H7 (cell line): ENCODE measurements around the gene ATP13A2. TPM values are rescaled to one million over a fixed set of nuclear protein-coding genes. Genes with fewer than 3 reads are reported as not detected.

Source experiments
- DNase-seq: peaks from one replicate; pipeline ENCODE4 v3.0.0; 2012
- H3K27me3 ChIP-seq: 2 replicates; pipeline ENCODE4 v1.6.0; 2011; ENCODE audit warnings: mild to moderate bottlenecking, low read length; ENCODE audit not compliant: control insufficient read depth, insufficient read depth
- H3K36me3 ChIP-seq: replicated peaks from 2 replicates; pipeline ENCODE4 v1.5.1; 2011; ENCODE audit warnings: low read length; ENCODE audit not compliant: control insufficient read depth, insufficient read depth
- H3K4me3 ChIP-seq: 2 replicates; pipeline ENCODE4 v1.5.1; 2011; ENCODE audit warnings: low read depth, mild to moderate bottlenecking, control low read depth, low read length, moderate library complexity; ENCODE audit not compliant: insufficient read depth
- total RNA-seq: library from RNA; depleted of rRNA; stranded (reverse); fragments of >200 nt; shearing (Covaris generic); gene quantifications from 2 replicates; pipeline ENCODE4 v1.2.3, GENCODE V29; 2014

Gene ATP13A2
- total RNA-seq, 1 experiment from 2014 or later = 162 TPM

DNA sequence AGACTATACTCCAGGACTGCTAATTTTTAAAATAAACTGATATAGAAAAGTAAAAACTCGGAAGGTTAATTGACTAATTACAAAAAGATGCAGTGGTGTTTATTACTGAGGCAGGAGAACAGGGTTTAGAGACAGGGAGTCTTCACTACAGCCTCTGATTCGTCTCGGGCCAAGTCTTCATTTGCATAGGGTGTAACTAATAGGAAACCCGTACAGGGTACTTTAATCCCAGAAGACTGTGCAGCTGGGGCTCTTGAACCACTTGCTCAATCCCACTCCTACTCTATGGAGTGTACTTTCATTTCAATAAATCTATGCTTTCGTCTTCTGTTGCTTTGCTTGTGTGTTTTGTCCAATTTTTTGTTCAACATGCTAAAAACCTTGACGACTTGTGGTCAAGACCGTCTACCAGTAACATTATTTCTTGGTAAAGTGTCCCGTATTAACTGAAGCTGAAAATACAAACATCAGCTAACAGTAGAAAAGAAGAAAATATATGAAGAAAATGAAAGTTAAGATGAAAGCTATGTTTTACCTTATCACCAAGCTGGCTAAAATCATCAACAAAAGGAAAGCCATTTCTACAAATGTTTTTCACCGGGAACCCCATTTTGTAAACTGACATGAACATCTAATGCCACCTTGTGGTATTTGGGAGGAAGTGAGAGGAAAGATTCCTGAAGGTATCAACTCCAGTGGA lies 34.1 kb upstream of the ATP13A2 start:
- Histone ChIP-seq H3K4me3 (no peak overlapping the region), H3K27me3 (no peaks in the 10 kb centered on the region), H3K36me3 (peaks cover 18% of the 10 kb centered on the region)
- DNase-seq = peak; percentile 51

GRCh38 chr1:17045150-17045549 lies 33.4 kb upstream of the ATP13A2 start:
- no peaks in the 10 kb centered on the region for H3K27me3 ChIP-seq
- H3K4me3 ChIP-seq = no peak overlapping the region
- no peak for DNase-seq
- peaks cover 18% of the 10 kb centered on the region for H3K36me3 ChIP-seq

GRCh38 chr1:17043676-17044075 lies 31.9 kb upstream of the ATP13A2 start:
- peaks cover 16% of the 10 kb centered on the region for H3K36me3 ChIP-seq
- no peak for DNase-seq
- no peaks in the 10 kb centered on the region for H3K27me3 ChIP-seq
- no peak overlapping the region for H3K4me3 ChIP-seq

DNA sequence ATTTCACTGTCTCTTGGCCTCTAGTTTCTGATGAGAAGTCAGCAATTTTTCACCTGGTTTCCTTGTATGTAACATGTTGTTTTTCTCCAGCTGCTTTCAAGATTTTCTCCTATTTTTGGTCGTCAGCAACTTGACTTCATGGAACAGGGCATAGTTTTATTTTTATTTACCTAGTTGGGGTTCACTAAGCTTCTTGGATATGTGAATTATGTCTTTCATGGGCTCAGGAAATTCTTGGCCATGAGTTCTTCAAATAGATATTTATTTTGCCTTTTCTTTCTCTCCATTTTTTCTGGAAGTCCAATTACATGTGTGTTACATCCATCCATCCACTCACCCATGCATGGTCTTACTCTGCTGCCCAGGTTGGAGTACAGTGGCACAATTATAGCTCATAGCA lies 28.4 kb upstream of the ATP13A2 start:
- DNase-seq = no peak
- H3K27me3 ChIP-seq = no peaks in the 10 kb centered on the region
- H3K36me3 ChIP-seq = peaks cover 16% of the 10 kb centered on the region
- H3K4me3 ChIP-seq = no peak overlapping the region

GRCh38 chr1:17039522-17039921 lies 27.8 kb upstream of the ATP13A2 start:
- Histone ChIP-seq H3K27me3 (no peaks in the 10 kb centered on the region), H3K36me3 (peaks cover 16% of the 10 kb centered on the region), H3K4me3 (no peak overlapping the region)
- DNase-seq = no peak

GRCh38 chr1:17033481-17033880 lies 21.8 kb upstream of the ATP13A2 start:
- peaks cover 10% of the 10 kb centered on the region for H3K36me3 ChIP-seq
- no peak overlapping the region for H3K4me3 ChIP-seq
- no peak for DNase-seq
- no peaks in the 10 kb centered on the region for H3K27me3 ChIP-seq

DNA sequence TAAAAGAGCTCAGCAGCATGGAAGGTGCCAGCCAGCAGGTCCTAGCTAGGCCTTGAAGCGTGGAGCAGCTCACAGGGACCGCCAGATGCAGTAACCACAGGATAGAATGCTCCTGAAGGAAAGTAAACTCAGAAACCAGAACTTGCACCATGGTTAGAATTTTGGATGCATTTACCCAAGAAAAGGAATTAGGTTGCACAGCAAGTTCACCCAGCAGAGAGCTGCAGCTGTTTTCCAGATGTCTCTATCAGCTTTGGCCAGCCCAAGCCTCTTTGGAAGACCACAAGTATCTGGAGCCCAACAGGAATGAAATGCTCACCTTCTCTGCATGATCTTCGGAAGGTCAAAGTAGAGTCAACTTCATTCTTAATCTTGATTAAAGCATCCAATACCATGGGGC lies 21.0 kb upstream of the ATP13A2 start:
- Histone ChIP-seq H3K36me3 (peaks cover 13% of the 10 kb centered on the region), H3K27me3 (no peaks in the 10 kb centered on the region), H3K4me3 (no peak overlapping the region)
- DNase-seq = no peak

DNA sequence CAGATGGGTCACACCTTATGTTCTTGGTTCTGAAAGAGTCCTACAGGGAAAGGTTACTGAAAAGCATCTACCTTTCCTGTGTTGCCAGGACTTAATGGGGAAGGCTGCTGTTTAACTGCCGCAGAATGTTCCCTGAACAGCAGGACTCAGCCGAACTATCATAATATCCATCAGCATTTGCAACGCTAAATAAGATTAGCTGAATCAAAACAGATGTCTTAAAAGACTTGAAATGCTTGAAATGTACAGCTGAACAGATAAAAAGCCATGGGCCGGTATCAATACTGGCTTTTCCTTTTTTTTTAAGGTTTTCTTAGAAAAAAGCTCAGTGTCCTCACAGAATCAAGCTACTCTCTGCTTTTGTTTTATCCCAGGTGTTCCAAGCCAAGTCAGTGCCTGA lies 19.7 kb upstream of the ATP13A2 start:
- DNase-seq = no peak
- no peak overlapping the region for H3K4me3 ChIP-seq
- H3K27me3 ChIP-seq = no peaks in the 10 kb centered on the region
- H3K36me3 ChIP-seq = peaks cover 22% of the 10 kb centered on the region

- no peak overlapping the region for H3K4me3 ChIP-seq
- peaks cover 26% of the 10 kb centered on the region for H3K36me3 ChIP-seq
- no peak for DNase-seq
- no peaks in the 10 kb centered on the region for H3K27me3 ChIP-seq
Measured at GRCh38 chr1:17030206-17030605, 18.5 kb upstream of the ATP13A2 start.

DNA sequence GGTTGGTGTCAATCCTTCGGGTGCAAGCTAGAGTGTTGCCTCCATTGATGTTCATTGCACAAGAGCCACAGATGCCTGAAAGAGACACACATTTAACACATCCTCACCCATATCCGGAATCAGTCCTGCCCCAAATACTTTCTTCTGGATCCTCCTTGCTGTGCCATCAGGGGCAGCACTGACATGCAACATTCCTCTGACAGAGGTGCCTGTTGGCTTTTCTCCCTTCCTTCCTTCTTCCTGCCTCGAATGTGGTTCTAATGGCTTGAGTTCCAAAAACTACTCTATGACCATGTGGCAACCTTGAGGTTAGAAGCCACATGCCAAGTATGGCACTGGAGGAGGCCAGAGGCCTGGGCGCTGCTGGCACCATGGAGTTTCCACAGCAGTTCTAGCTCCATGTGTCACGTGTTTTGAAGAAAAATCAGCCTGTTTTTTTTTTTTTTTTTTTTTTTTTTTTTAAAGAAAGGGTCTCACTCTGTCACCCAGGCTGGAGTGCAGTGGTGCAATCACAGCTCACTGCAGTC lies 17.0 kb upstream of the ATP13A2 start:
- H3K27me3 ChIP-seq = no peaks in the 10 kb centered on the region
- H3K36me3 ChIP-seq = peaks cover 33% of the 10 kb centered on the region
- DNase-seq = no peak
- no peak overlapping the region for H3K4me3 ChIP-seq

- no peak for DNase-seq
- Histone ChIP-seq H3K36me3 (peaks cover 39% of the 10 kb centered on the region), H3K4me3 (no peak overlapping the region), H3K27me3 (no peaks in the 10 kb centered on the region)
Measured at GRCh38 chr1:17027900-17028299, 16.2 kb upstream of the ATP13A2 start.

DNA sequence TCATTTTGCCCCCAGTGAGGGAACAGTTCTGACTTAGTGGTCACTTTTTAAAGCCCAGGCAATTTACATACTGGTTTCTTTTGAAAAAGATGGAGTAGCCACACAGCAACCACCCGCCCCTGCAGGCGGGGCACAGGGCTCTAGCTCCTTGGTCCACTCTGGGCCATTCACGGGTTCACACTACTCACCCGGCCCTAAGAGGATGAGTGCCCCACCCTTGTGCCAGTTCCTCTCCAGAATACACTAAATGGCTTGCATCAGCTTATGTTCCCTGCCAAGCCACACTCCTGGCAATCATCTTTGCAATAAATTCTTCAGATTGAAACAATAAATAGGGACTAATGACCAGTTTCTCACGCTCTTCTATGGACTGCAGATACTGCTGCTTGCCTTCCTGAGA lies 15.7 kb upstream of the ATP13A2 start:
- no peak for DNase-seq
- no peaks in the 10 kb centered on the region for H3K27me3 ChIP-seq
- H3K36me3 ChIP-seq = peaks cover 38% of the 10 kb centered on the region
- no peak overlapping the region for H3K4me3 ChIP-seq

DNA sequence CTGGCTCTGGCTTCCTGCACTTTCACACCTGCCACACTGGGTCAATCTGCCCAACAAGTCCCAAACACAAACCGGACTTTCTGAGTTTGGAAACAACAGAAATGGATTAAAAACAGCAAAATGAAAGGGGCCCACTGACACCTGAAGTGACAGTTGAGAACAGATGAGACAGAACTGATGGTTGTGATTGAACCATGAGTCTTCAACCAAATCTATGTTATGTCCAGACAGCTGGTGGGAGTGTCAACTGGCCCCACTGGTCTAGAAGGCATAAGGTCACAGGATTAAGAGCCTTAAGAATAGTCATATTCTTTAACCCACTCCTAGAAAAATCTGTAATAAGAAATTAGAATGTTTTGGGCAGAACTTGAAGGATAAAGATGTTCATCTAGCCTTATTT lies 13.0 kb upstream of the ATP13A2 start:
- Histone ChIP-seq H3K36me3 (peaks cover 56% of the 10 kb centered on the region), H3K4me3 (no peak overlapping the region), H3K27me3 (no peaks in the 10 kb centered on the region)
- DNase-seq = no peak

GRCh38 chr1:17023573-17023972 lies 11.8 kb upstream of the ATP13A2 start:
- Histone ChIP-seq H3K27me3 (no peaks in the 10 kb centered on the region), H3K4me3 (no peak overlapping the region), H3K36me3 (peaks cover 55% of the 10 kb centered on the region)
- no peak for DNase-seq

DNA sequence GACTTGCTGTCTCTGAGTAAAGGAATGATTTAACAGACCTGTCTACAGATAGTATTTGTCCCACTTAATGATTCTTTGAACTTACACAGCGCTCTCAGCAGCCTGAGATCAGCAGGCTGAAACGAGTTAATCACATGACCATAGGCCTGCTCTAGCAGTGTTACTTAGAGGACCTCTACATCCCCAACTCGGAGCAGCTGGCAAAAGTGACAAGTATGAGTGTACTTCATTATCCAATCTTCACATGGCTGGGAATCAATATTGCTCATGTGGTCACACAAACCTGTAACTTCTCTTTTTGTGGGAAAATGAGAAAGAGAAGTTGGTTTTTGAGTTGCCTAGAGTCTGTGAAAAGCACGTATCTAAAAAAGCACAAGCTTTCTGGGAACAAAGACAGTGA lies 11.4 kb upstream of the ATP13A2 start:
- no peak for DNase-seq
- no peaks in the 10 kb centered on the region for H3K27me3 ChIP-seq
- H3K36me3 ChIP-seq = peaks cover 55% of the 10 kb centered on the region
- no peak overlapping the region for H3K4me3 ChIP-seq

DNA sequence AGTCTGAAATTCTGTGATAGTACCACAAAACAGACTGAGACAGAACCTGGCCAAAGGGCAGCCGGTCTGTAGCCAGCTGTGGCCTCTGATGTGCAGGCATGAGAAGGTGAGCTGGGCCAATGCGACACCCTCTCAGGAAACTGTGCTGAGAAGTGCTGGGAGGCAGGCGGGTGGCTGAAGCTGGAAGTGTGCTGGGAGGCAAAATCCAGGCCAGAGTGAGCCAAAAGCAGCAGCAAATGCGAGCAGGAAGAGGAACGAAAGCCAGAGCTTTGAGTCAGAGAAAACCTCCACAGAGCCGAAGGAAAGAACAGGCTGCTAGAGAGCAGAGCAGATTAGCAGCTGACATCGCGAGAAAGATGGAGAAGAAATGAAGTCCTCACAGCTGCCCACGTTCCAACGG lies 10.2 kb upstream of the ATP13A2 start:
- no peak for DNase-seq
- Histone ChIP-seq H3K36me3 (peaks cover 47% of the 10 kb centered on the region), H3K27me3 (no peaks in the 10 kb centered on the region), H3K4me3 (no peak overlapping the region)
